HEK293T (cell line): ENCODE measurements around the gene KASH5.

Experiments used
- ARNT ChIP-seq: fragments of 450-650 bp; IDR thresholded peaks from 2 replicates; pipeline ENCODE4 v1.6.1; 2017; ENCODE audit warnings: mild to moderate bottlenecking
- BHLHE40 ChIP-seq: fragments of 450-650 bp; IDR thresholded peaks from 2 replicates; pipeline ENCODE4 v1.6.1; 2016; ENCODE audit warnings: mild to moderate bottlenecking, moderate library complexity, borderline replicate concordance
- FOXK2 ChIP-seq: fragments of 450-650 bp; IDR thresholded peaks from 2 replicates; pipeline ENCODE4 v1.6.1; 2016; ENCODE audit warnings: mild to moderate bottlenecking
- FOXM1 ChIP-seq: fragments of 450-650 bp; IDR thresholded peaks from 2 replicates; pipeline ENCODE4 v1.6.1; 2017; ENCODE audit warnings: mild to moderate bottlenecking, borderline replicate concordance
- L3MBTL2 ChIP-seq: fragments of 450-650 bp; conservative IDR thresholded peaks from 2 replicates; pipeline ENCODE4 v1.6.1; 2016; ENCODE audit warnings: mild to moderate bottlenecking
- LEF1 ChIP-seq: fragments of 450-650 bp; IDR thresholded peaks from 2 replicates; pipeline ENCODE4 v1.6.1; 2017; ENCODE audit warnings: mild to moderate bottlenecking, borderline replicate concordance
- SP1 ChIP-seq: fragments of 450-650 bp; IDR thresholded peaks from 2 replicates; pipeline ENCODE4 v1.6.1; 2017
- TARDBP ChIP-seq: fragments of 450-650 bp; IDR thresholded peaks from 2 replicates; pipeline ENCODE4 v1.6.1; 2016

GRCh38 chr19:49348305-49349189, 39.5 kb upstream of the KASH5 start:
- TF ChIP-seq TARDBP (no peak), L3MBTL2 (no peak), SP1 (no peak), BHLHE40 (no peak), ARNT (no peak), FOXK2 (no peak), LEF1 (no peak), FOXM1 (no peak)
